Stimulated activated memory B cell treated with anti-CD40 and anti-IgM and Interleukin-4, amounts not matched to agents 10 μg/mL and 1 μg/mL and 100 μg/mL, for 72 hours (primary cell): ENCODE results near the gene HOXD8.

Experiments used
- ATAC-seq: fragments of 150-1000 bp; cut with Tn5 transposase; 2 replicates; pipeline ENCODE4 v1.10.0; 2021
- H3K27ac Mint-ChIP-seq: one replicate; pipeline ENCODE4 v1.8.0; 2022; ENCODE audit warnings: mild to moderate bottlenecking, mixed read lengths
- H3K27me3 Mint-ChIP-seq: one replicate; pipeline ENCODE4 v1.8.0; 2022; ENCODE audit warnings: mixed read lengths
- H3K36me3 Mint-ChIP-seq: one replicate; pipeline ENCODE4 v1.8.0; 2022; ENCODE audit warnings: mixed read lengths
- H3K4me1 Mint-ChIP-seq: one replicate; pipeline ENCODE4 v1.8.0; 2022; ENCODE audit warnings: mixed read lengths
- H3K4me3 Mint-ChIP-seq: one replicate; pipeline ENCODE4 v1.8.0; 2022; ENCODE audit warnings: mild to moderate bottlenecking, moderate library complexity, mixed read lengths
- H3K9me3 Mint-ChIP-seq: one replicate; pipeline ENCODE4 v1.8.0; 2022; ENCODE audit warnings: mixed read lengths

The HOXD8 gene

DNA sequence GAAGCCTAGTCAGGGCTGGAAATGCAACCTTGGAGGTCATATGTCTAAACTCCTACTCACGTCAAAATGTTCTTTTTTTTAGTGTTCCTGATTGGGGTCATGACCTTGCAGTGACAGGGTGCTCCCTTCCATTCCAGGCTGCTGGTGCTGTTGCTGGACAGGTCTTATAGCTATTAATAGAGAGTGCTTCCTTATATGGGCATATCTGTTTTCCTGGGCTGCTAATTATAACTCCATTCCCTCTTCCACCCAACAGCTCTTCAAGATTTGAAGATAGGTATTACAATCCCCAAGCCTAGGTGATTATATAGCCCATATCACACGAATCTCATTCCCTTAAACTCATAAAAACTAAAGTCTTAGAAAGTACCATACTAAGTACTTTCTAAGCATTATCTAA is 40.2 kb downstream of the HOXD8 start:
- Mint-ChIP-seq H3K27me3 (peaks cover 96% of the 10 kb centered on the region), H3K27ac (no peak overlapping the region), H3K4me1 (peaks cover 7% of the 10 kb centered on the region), H3K9me3 (no peaks in the 10 kb centered on the region), H3K36me3 (no peaks in the 10 kb centered on the region), H3K4me3 (no peak overlapping the region)
- no peak for ATAC-seq

DNA sequence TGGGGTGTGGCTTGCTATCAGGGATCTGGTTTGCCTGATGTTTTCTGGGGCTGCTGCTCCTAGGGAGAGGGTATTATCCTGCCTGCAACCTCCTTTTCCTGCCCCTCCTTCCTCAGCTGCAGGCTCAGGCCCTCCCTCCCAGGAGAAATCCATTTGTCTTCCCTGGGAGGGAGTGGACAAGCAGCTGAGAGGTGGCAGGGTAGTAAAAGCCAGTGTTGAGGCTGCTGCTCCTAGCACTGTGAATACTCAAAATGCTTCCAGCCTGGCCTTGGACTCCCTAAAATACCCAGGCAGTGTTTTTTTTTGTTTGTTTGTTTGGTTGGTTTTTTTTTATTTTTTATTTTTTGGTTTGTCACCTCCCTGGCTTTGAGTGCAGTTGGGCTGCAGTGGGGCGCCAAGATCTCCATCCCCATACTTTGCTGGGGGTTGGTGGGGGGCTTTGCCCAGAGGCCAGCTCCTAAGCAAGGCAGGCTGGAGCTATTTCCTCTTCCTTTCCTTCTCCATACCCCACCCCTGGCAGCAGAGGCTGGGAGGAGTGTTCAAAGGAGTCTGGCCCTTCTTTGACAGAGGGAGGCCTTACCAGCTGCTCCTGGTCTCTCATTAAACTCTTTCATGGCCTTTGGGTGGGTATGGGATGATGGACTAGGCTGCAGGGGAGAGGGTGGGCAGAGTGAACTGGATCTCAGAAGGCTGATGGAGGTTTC is 41.2 kb downstream of the HOXD8 start:
- H3K27ac Mint-ChIP-seq: no peak overlapping the region
- H3K27me3 Mint-ChIP-seq: peaks cover 96% of the 10 kb centered on the region
- no peak for ATAC-seq
- H3K4me3 Mint-ChIP-seq: no peak overlapping the region
- H3K9me3 Mint-ChIP-seq: no peaks in the 10 kb centered on the region
- H3K36me3 Mint-ChIP-seq: no peaks in the 10 kb centered on the region
- H3K4me1 Mint-ChIP-seq: peaks cover 13% of the 10 kb centered on the region

DNA sequence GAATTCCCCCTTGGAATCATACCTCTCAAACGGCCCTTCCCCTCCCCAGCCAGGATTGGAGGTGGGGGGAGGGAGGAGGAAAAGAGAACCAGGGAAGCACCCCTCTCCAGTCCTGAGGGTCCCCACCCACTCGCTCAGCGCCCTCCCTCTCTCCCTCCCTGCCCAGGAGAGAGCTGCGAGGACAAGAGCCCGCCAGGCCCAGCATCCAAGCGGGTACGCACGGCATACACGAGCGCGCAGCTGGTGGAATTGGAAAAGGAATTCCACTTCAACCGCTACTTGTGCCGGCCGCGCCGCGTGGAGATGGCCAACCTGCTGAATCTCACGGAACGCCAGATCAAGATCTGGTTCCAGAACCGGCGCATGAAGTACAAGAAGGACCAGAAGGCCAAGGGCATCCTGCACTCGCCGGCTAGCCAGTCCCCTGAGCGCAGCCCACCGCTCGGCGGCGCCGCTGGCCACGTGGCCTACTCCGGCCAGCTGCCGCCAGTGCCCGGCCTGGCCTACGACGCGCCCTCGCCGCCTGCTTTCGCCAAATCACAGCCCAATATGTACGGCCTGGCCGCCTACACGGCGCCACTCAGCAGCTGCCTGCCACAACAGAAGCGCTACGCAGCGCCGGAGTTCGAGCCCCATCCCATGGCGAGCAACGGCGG is 42.0 kb downstream of the HOXD8 start:
- Mint-ChIP-seq H3K4me3 (no peak overlapping the region), H3K36me3 (no peaks in the 10 kb centered on the region)

DNA sequence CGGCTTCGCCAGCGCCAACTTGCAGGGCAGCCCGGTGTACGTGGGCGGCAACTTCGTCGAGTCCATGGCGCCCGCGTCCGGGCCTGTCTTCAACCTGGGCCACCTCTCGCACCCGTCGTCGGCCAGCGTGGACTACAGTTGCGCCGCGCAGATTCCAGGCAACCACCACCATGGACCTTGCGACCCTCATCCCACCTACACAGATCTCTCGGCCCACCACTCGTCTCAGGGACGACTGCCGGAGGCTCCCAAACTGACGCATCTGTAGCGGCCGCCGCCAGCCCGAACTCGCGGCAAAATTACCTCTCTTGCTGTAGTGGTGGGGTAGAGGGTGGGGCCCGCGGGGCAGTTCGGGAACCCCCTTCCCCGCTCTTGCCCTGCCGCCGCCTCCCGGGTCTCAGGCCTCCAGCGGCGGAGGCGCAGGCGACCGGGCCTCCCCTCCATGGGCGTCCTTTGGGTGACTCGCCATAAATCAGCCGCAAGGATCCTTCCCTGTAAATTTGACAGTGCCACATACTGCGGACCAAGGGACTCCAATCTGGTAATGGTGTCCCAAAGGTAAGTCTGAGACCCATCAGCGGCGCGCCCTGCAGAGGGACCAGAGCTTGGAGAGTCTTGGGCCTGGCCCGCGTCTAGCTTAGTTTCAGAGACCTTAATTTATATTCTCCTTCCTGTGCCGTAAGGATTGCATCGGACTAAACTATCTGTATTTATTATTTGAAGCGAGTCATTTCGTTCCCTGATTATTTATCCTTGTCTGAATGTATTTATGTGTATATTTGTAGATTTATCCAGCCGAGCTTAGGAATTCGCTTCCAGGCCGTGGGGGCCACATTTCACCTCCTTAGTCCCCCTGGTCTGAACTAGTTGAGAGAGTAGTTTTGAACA is 42.7 kb downstream of the HOXD8 start:
- Mint-ChIP-seq H3K4me3 (no peak overlapping the region), H3K9me3 (no peaks in the 10 kb centered on the region), H3K36me3 (no peaks in the 10 kb centered on the region), H3K27ac (no peak overlapping the region), H3K4me1 (peaks cover 13% of the 10 kb centered on the region), H3K27me3 (peaks cover 96% of the 10 kb centered on the region)
- ATAC-seq: no peak

More for the DNA sequence above, 42.0 kb downstream of the HOXD8 start:
- Mint-ChIP-seq H3K27me3 (peaks cover 96% of the 10 kb centered on the region), H3K4me1 (peaks cover 13% of the 10 kb centered on the region), H3K27ac (no peak overlapping the region), H3K9me3 (no peaks in the 10 kb centered on the region)
- no peak for ATAC-seq

DNA sequence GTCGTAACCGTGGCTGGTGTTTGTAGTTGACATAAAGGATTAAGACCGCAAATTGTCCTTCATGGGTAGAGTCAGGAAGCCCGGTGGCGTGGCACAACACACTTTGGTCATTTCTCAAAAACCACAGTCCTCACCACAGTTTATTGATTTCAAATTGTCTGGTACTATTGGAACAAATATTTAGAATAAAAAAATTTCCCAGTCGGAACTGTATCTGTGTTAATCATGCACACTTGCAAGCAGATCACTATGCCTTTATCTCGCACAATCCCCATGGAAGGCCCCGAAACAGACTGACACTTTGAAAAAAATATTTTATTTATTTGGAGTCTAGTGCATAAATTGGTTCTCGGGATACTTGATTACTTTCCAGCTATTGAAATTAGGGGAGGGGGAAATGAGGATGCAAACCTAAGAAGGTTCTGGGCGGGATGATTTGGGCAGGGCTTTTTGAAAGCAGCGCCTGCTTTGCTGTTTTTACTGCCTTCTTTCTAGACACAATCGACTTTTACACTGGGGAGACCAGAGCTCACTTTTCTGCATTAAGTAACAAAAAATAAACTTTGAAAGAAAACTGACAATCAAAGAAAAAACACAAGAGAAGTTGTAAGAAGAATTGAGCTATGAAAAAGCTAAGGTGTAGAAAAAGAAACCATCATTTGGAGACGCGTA is 43.5 kb downstream of the HOXD8 start:
- peaks cover 18% of the 10 kb centered on the region for H3K4me1 Mint-ChIP-seq
- ATAC-seq: no peak
- no peaks in the 10 kb centered on the region for H3K36me3 Mint-ChIP-seq
- no peak overlapping the region for H3K4me3 Mint-ChIP-seq
- H3K27me3 Mint-ChIP-seq: peaks cover 96% of the 10 kb centered on the region
- H3K9me3 Mint-ChIP-seq: no peaks in the 10 kb centered on the region
- H3K27ac Mint-ChIP-seq: no peak overlapping the region

DNA sequence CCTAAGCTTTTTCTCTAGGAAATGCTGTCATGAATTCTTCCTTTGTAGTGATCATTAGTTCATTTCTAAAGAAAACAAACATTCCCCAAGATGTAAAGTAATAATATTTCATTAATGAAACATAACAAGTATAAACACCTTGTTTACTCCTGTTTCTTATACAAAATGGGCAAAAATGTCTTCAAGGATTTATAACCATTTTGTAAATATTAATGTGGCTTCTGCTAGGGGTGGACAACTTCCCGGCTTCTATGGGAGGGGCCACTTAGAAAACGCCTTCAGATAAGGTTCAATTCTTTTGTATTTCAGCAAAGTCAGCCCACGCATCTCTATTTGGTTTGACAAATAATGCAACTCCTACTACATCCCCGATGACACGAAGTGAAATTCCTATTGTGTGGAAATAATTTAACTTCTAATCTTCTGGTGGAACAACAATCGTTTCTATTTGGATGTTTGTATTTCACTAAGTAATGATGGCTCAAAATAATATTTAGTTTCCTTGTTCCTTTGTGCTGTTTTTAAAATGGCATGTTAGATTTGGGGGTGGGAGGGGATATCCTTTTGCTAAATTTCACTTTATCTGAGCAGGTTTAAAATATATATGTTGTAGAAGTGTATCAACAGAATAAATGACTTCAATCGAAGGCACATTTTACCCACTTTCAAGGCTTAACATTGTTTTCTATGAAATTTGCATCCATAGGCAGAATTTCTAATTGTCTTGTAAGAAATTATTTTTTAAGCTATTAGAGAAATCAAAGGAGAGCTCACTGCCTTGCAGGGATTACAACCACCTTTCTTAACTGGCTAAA is 44.3 kb downstream of the HOXD8 start:
- peaks cover 19% of the 10 kb centered on the region for H3K4me1 Mint-ChIP-seq
- H3K4me3 Mint-ChIP-seq: no peak overlapping the region
- peaks cover 92% of the 10 kb centered on the region for H3K27me3 Mint-ChIP-seq
- no peak for ATAC-seq
- H3K9me3 Mint-ChIP-seq: no peaks in the 10 kb centered on the region
- H3K27ac Mint-ChIP-seq: no peak overlapping the region
- H3K36me3 Mint-ChIP-seq: no peaks in the 10 kb centered on the region

DNA sequence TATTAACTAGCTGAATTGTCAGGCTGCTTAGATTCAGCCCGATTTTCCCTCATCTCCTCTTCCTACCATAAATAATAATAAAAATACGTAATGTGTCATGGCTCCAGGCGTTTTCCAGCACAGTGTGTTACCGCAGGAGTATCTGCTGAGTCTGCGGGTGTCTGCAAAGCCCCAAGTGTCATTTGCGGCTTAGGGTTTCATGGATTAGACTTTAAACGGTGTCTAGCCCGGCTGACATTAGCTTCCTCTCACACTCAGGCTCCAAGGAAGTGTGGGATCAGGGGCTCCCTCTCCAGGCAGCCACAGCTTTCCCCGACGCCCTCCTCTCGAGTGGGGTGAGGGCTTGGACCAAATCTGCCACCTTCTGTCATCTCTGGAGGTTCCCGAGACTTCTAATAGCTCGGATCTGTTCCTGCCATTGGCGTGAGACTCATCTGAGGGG is 44.9 kb downstream of the HOXD8 start:
- ATAC-seq: no peak
- H3K4me1 Mint-ChIP-seq: peaks cover 19% of the 10 kb centered on the region
- H3K4me3 Mint-ChIP-seq: no peak overlapping the region
- no peaks in the 10 kb centered on the region for H3K9me3 Mint-ChIP-seq
- H3K36me3 Mint-ChIP-seq: no peaks in the 10 kb centered on the region
- peaks cover 95% of the 10 kb centered on the region for H3K27me3 Mint-ChIP-seq
- no peak overlapping the region for H3K27ac Mint-ChIP-seq

DNA sequence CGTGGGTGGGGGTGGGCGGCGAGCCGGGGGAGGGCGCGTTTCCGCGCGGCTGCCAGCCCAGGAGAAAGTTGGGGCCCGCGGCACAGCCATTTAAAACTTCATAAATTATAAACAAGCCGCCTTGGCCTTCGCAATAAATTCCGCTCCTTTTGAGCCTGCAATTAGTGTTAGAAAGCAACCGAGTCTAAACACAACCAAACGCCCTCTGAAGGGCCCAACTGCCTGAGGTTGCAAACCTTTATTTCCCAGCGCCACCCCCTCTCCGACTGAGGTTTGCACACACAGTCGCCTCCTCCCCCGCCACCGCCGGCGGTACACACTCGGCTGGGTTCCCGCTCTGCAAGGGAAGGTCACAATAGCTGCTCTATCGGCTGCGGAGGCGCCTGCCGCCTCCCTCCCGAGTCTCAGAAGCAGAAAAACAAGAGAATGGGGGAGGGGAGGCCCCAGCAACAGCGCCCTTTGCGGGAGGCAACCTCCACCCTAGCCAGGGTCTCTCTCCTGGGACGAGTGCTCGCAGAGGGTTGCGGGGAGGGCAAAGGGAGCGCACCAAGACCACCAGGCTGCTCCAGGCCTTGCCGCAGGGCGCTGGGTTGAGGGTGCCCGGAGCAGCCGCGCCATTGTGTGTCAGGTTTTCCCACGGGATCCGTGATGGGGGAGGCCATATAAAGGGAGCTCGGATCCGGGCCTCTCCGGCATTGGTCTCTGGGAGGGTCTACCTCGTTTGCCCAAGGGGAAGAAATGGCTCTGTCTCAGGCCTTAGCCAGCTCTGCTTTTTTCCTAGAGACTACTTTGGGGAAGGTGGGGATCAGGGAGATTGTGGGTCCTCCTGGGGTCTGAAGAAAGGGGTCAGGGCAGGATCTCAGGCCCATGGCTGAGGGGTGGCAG is 45.6 kb downstream of the HOXD8 start:
- ATAC-seq: no peak
- Mint-ChIP-seq H3K4me3 (no peak overlapping the region), H3K36me3 (no peaks in the 10 kb centered on the region), H3K27me3 (peaks cover 95% of the 10 kb centered on the region), H3K4me1 (peaks cover 19% of the 10 kb centered on the region), H3K27ac (no peak overlapping the region), H3K9me3 (no peaks in the 10 kb centered on the region)

DNA sequence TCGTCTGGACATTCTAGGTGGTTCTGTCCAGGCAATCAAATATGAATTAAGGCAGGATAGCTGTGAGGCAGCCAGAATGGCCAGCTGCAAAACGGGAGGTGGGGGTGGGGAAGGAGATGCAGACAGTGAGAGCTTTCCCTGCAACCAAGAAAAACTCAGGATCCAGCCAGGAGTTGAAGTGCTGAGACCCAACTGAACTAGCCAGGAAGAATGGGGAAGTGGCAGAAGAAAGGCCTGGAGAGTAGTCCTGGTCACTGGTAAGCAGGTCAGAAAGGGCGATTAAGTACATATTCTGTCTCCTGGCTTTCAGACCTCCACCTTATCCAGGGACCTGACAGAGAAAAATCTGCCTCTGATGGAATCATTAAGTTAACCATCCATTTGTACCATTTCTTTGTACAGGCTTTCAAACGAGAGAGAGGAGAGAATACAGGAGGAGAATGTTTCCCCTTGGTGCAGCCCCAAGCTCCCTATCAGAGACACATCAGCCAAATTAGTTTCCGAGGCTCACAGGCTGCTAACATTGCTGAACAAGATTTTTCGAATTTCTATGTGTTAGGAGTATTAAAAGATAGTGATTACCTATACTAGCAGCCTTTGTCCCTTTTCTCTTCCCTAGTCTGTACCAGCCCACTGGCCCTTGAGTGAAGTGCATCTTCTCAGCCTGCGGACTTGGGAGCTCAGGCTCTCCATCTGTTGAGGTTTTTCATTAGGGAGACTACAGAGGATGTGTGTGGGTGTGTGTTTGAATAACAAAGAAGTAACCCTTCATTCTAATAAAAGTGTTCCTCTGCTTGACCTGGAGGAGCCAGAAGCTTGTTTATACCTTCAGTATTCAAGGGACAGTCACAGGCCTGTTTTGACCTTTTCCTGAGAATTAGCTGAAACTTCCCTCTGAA is 46.5 kb downstream of the HOXD8 start:
- no peak overlapping the region for H3K4me3 Mint-ChIP-seq
- no peak overlapping the region for H3K27ac Mint-ChIP-seq
- H3K9me3 Mint-ChIP-seq: no peaks in the 10 kb centered on the region
- no peak for ATAC-seq
- no peaks in the 10 kb centered on the region for H3K36me3 Mint-ChIP-seq
- H3K4me1 Mint-ChIP-seq: peaks cover 19% of the 10 kb centered on the region
- H3K27me3 Mint-ChIP-seq: peaks cover 95% of the 10 kb centered on the region

DNA sequence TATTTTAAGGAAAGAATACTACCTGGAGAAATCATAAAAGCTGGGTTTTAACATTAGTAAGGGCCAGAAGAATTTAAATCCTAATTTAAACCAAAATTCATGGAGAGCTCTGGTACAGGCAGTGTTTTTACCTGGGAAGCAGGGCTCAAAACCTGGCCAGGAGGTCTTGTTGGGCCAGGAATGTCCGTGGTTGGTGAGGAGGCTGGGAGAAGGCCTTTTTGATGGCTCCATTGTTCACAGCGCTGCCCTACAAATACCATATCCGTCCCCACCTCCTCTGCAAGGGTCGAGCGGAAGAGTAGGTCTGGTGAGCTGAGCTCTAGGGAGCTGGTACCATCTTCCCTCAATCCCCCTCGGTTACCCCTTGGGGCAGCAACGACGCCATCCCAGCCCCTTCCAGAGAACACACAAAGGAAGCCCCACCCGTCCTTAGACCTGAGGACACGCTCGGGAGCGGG is 48.1 kb downstream of the HOXD8 start:
- ATAC-seq: no peak
- no peak overlapping the region for H3K27ac Mint-ChIP-seq
- no peaks in the 10 kb centered on the region for H3K9me3 Mint-ChIP-seq
- H3K4me3 Mint-ChIP-seq: peak overlapping the region; percentile 27
- no peaks in the 10 kb centered on the region for H3K36me3 Mint-ChIP-seq
- peaks cover 87% of the 10 kb centered on the region for H3K27me3 Mint-ChIP-seq
- peaks cover 12% of the 10 kb centered on the region for H3K4me1 Mint-ChIP-seq

DNA sequence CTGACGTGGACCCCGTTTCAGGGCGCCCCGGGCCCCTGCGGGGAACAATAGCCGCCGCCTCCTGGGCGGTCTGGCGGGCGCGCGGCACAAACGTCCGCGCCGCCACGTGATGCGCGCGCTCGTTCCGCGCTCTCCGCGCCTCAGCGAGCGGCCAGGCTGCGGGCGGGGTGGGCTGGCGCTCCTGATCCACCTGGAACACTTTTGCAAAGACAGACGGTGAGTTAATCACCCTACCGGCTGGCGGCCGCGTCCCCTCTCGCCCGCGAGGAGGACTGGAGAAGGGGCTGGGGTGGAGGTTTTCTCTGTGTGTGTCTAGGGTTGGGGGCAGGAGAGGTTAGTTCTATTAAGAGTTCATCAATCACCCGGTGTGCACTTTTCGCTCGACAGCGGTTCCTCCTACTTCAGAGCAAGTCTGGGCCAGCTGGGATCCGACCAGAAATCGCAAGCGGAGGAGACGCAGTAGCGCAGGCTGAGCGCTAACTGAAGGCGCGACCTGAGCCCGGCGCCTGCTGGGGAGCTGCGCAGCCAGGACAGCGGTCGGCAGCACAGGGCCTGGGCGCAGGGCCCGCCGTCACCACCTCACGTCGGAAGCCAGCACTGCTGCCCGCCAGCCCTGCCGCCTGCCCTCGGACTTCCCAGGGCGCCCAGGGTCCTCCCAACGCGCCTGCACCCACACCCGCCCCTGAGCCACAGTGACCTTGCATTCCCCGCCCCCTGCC is 48.7 kb downstream of the HOXD8 start:
- ATAC-seq: no peak
- no peaks in the 10 kb centered on the region for H3K36me3 Mint-ChIP-seq
- no peak overlapping the region for H3K27ac Mint-ChIP-seq
- peaks cover 82% of the 10 kb centered on the region for H3K27me3 Mint-ChIP-seq
- peak overlapping the region; percentile 27 for H3K4me3 Mint-ChIP-seq
- H3K4me1 Mint-ChIP-seq: peaks cover 12% of the 10 kb centered on the region
- no peaks in the 10 kb centered on the region for H3K9me3 Mint-ChIP-seq

DNA sequence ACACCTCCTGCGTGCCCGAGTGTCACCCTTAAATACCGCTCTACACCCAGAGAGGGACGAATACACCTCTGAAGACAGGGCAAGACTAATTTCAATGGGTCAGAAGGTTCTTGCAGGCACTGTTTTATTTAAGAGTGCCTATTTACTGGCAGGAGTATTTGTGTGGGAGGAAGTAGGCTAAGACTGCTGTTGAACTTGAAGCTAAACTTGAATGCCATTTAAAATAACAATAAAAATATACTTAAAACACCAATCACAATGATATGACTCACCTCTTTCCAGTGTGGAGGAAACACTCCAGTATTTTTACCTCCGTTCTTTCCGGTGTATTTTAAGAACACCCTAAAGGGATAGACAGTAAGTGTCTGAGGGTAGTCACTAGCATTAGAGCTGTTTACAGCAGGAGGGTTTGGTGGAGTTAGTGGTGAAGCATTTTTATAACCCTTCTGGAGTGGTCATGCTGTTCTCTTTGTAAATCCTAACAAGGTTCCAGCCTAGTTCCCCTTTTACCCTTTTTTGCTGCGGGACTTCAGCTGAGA is 49.3 kb downstream of the HOXD8 start:
- no peak for ATAC-seq
- H3K4me3 Mint-ChIP-seq: no peak overlapping the region
- H3K27me3 Mint-ChIP-seq: peaks cover 75% of the 10 kb centered on the region
- no peak overlapping the region for H3K27ac Mint-ChIP-seq
- H3K36me3 Mint-ChIP-seq: no peaks in the 10 kb centered on the region
- peaks cover 12% of the 10 kb centered on the region for H3K4me1 Mint-ChIP-seq
- H3K9me3 Mint-ChIP-seq: no peaks in the 10 kb centered on the region
